Neuronal stem cell (in vitro differentiated cells): ENCODE data around the gene ZBTB7C.

Source experiments
- DNase-seq: peaks from one replicate; pipeline ENCODE4 v3.0.0-alpha.2; 2013; ENCODE audit warnings: low spot score
- H2AFZ ChIP-seq: one replicate; pipeline ENCODE4 v1.6.1; 2013; ENCODE audit warnings: mild to moderate bottlenecking, low read length, inconsistent platforms
- H2AK5ac ChIP-seq: 2 replicates; pipeline ENCODE4 v1.6.1; 2013; ENCODE audit warnings: low read depth, mild to moderate bottlenecking, inconsistent platforms, low read length, moderate library complexity, mixed read lengths
- H2BK120ac ChIP-seq: 2 replicates; pipeline ENCODE4 v1.6.1; 2013; ENCODE audit warnings: low read depth, mild to moderate bottlenecking, inconsistent platforms, low read length, moderate library complexity, mixed read lengths
- H2BK12ac ChIP-seq: one replicate; pipeline ENCODE4 v1.6.1; 2013; ENCODE audit warnings: low read length, inconsistent platforms
- H2BK15ac ChIP-seq: 2 replicates; pipeline ENCODE4 v1.6.1; 2013; ENCODE audit warnings: mild to moderate bottlenecking, low read length, inconsistent platforms, mixed read lengths
- H2BK5ac ChIP-seq: one replicate; pipeline ENCODE4 v1.6.1; 2013; ENCODE audit warnings: inconsistent platforms, mild to moderate bottlenecking, low read length, moderate library complexity
- H3K14ac ChIP-seq: one replicate; pipeline ENCODE4 v1.6.1; 2013; ENCODE audit warnings: low read length, inconsistent platforms
- H3K18ac ChIP-seq: 2 replicates; pipeline ENCODE4 v1.6.1; 2013; ENCODE audit warnings: low read length, inconsistent platforms
- H3K23ac ChIP-seq: 2 replicates; pipeline ENCODE4 v1.6.1; 2013; ENCODE audit warnings: low read depth, mild to moderate bottlenecking, mixed read lengths, low read length, inconsistent platforms; ENCODE audit not compliant: poor library complexity
- H3K27ac ChIP-seq: replicated peaks from 3 replicates; pipeline ENCODE4 v1.5.1; 2013; ENCODE audit warnings: low read length, inconsistent platforms
- H3K27me3 ChIP-seq, 3 experiments: 2 replicates each; pipeline ENCODE4 v1.6.1; 2013; ENCODE audit warnings: low read length in 3 of 3, mild to moderate bottlenecking in 2 of 3, inconsistent platforms in 1 of 3, low read depth in 1 of 3, mixed read lengths in 1 of 3, moderate library complexity in 1 of 3; ENCODE audit not compliant: control insufficient read depth in 3 of 3, insufficient read depth in 3 of 3
- H3K36me3 ChIP-seq, 2 donors: replicated peaks in 1 of 2; 2 replicates each; pipeline ENCODE4 v1.6.1; 2013; ENCODE audit warnings: low read length in 2 of 2; ENCODE audit not compliant: control insufficient read depth in 2 of 2, insufficient read depth in 2 of 2
- H3K4ac ChIP-seq: 2 replicates; pipeline ENCODE4 v1.6.1; 2013; ENCODE audit warnings: inconsistent platforms, mild to moderate bottlenecking, low read length, moderate library complexity
- H3K4me1 ChIP-seq, 2 donors: 1 replicate in 1 of 2; 2 replicates in 1 of 2; pipeline ENCODE4 v1.6.1; 2013; ENCODE audit warnings: low read length in 2 of 2, low read depth in 1 of 2; ENCODE audit not compliant: control insufficient read depth in 2 of 2, insufficient read depth in 1 of 2
- H3K4me2 ChIP-seq: one replicate; pipeline ENCODE4 v1.6.1; 2013; ENCODE audit warnings: mild to moderate bottlenecking, low read length, inconsistent platforms; ENCODE audit not compliant: insufficient read depth, poor library complexity, severe bottlenecking
- H3K4me3 ChIP-seq, 2 donors: 2 replicates each; pipeline ENCODE4 v1.5.1; 2013; ENCODE audit warnings: low read length in 2 of 2, mild to moderate bottlenecking in 2 of 2, inconsistent platforms in 1 of 2, moderate library complexity in 1 of 2
- H3K79me1 ChIP-seq: one replicate; pipeline ENCODE4 v1.6.1; 2013; ENCODE audit warnings: low read depth, mild to moderate bottlenecking, inconsistent platforms, low read length, moderate library complexity
- H3K9ac ChIP-seq: one replicate; pipeline ENCODE4 v1.6.1; 2013; ENCODE audit warnings: mild to moderate bottlenecking, low read depth, low read length, inconsistent platforms; ENCODE audit not compliant: poor library complexity
- H3K9me3 ChIP-seq, 2 donors: replicated peaks in 1 of 2; 2 replicates each; pipeline versions ENCODE3 to v1.6.1; 2013; ENCODE audit warnings: low read length in 2 of 2, mild to moderate bottlenecking in 2 of 2, inconsistent platforms in 1 of 2, low read depth in 1 of 2, mixed read lengths in 1 of 2, moderate library complexity in 1 of 2; ENCODE audit not compliant: control insufficient read depth in 2 of 2, insufficient read depth in 1 of 2
- H4K8ac ChIP-seq: one replicate; pipeline ENCODE4 v1.6.1; 2013; ENCODE audit warnings: low read depth, mild to moderate bottlenecking, inconsistent platforms, low read length, moderate library complexity
- H4K91ac ChIP-seq: one replicate; pipeline ENCODE4 v1.6.1; 2013; ENCODE audit warnings: low read length, low read depth, mild to moderate bottlenecking, inconsistent platforms; ENCODE audit not compliant: poor library complexity
- WGBS, 2 donors: extraction: QIAGEN DNeasy Blood & Tissue Kit; methylation state at CpG; one replicate each; pipeline ENCODE4 v1.1.7; 2013; ENCODE audit warnings: missing lambda C conversion rate in 2 of 2, mixed read lengths in 1 of 2; ENCODE audit not compliant: insufficient read length in 2 of 2, insufficient replicate concordance in 1 of 2; ENCODE audit errors: extremely low coverage in 2 of 2; 5-methylcytosine and 5-hydroxymethylcytosine counted together

ZBTB7C gene

GRCh38 chr18:48359626-48360025, 49.6 kb downstream of the ZBTB7C start:
- H3K36me3 ChIP-seq = no peaks in the 10 kb centered on the region
- no peak for DNase-seq
- no peak overlapping the region for H2AK5ac ChIP-seq
- H4K8ac ChIP-seq = no peak overlapping the region
- no peak overlapping the region for H3K18ac ChIP-seq
- no peak overlapping the region for H4K91ac ChIP-seq
- H3K79me1 ChIP-seq = no peaks in the 10 kb centered on the region
- H2BK5ac ChIP-seq = no peak overlapping the region
- no CpG with 5 or more reads among the region's 3 CpGs for WGBS, 2 donors
- no peak overlapping the region for H2BK12ac ChIP-seq
- peaks cover 0 to 3% of the 10 kb centered on the region in 2 donors for H3K9me3 ChIP-seq
- no peak overlapping the region for H3K4ac ChIP-seq
- H3K14ac ChIP-seq = no peak overlapping the region
- peaks cover 0 to 11% of the 10 kb centered on the region in 2 donors for H3K4me1 ChIP-seq
- H3K4me2 ChIP-seq = no peak overlapping the region
- no peak overlapping the region for H3K23ac ChIP-seq
- H3K9ac ChIP-seq = no peak overlapping the region
- H3K4me3 ChIP-seq = no peak overlapping the region
- H3K27me3 ChIP-seq = no peaks in the 10 kb centered on the region
- no peak overlapping the region for H3K27ac ChIP-seq
- no peak overlapping the region for H2AFZ ChIP-seq
- H2BK15ac ChIP-seq = no peak overlapping the region
- H2BK120ac ChIP-seq = no peak overlapping the region

- Histone ChIP-seq H4K91ac (no peak overlapping the region), H3K36me3 (no peaks in the 10 kb centered on the region), H3K9ac (no peak overlapping the region), H2BK15ac (no peak overlapping the region), H3K23ac (no peak overlapping the region), H2BK12ac (no peak overlapping the region), H3K4me3 (no peak overlapping the region), H4K8ac (no peak overlapping the region), H3K9me3 (peaks cover 0 to 2% of the 10 kb centered on the region in 2 donors), H3K18ac (no peak overlapping the region), H2BK5ac (no peak overlapping the region), H3K14ac (no peak overlapping the region), H3K4me1 (peaks cover 0 to 11% of the 10 kb centered on the region in 2 donors), H3K27ac (no peak overlapping the region), H2AK5ac (no peak overlapping the region), H3K4ac (no peak overlapping the region), H2BK120ac (no peak overlapping the region), H3K4me2 (no peak overlapping the region), H2AFZ (no peak overlapping the region), H3K27me3 (no peaks in the 10 kb centered on the region), H3K79me1 (no peaks in the 10 kb centered on the region)
- DNase-seq = no peak
- no CpG with 5 or more reads among the region's 3 CpGs for WGBS, 2 donors
Observed at GRCh38 chr18:48358868-48359267, 50.3 kb downstream of the ZBTB7C start.

- H4K91ac ChIP-seq = no peak overlapping the region
- no peak for DNase-seq
- no peak overlapping the region for H2AFZ ChIP-seq
- H2BK5ac ChIP-seq = no peak overlapping the region
- no peaks in the 10 kb centered on the region for H3K36me3 ChIP-seq
- no peak overlapping the region for H2BK120ac ChIP-seq
- H3K79me1 ChIP-seq = no peaks in the 10 kb centered on the region
- peaks cover 0 to 2% of the 10 kb centered on the region in 2 donors for H3K9me3 ChIP-seq
- WGBS, 2 donors = no CpG with 5 or more reads among the region's 11 CpGs
- H2BK15ac ChIP-seq = no peak overlapping the region
- H3K4me3 ChIP-seq = no peak overlapping the region
- H2AK5ac ChIP-seq = no peak overlapping the region
- no peak overlapping the region for H3K4me2 ChIP-seq
- no peak overlapping the region for H2BK12ac ChIP-seq
- no peak overlapping the region for H3K9ac ChIP-seq
- H3K27ac ChIP-seq = no peak overlapping the region
- no peak overlapping the region for H3K23ac ChIP-seq
- peaks cover 0 to 7% of the 10 kb centered on the region in 2 donors for H3K4me1 ChIP-seq
- H4K8ac ChIP-seq = no peak overlapping the region
- H3K27me3 ChIP-seq = no peaks in the 10 kb centered on the region
- H3K4ac ChIP-seq = no peak overlapping the region
- H3K14ac ChIP-seq = no peak overlapping the region
- H3K18ac ChIP-seq = no peak overlapping the region
Observed at GRCh38 chr18:48356909-48357631, 52.1 kb downstream of the ZBTB7C start.

DNA sequence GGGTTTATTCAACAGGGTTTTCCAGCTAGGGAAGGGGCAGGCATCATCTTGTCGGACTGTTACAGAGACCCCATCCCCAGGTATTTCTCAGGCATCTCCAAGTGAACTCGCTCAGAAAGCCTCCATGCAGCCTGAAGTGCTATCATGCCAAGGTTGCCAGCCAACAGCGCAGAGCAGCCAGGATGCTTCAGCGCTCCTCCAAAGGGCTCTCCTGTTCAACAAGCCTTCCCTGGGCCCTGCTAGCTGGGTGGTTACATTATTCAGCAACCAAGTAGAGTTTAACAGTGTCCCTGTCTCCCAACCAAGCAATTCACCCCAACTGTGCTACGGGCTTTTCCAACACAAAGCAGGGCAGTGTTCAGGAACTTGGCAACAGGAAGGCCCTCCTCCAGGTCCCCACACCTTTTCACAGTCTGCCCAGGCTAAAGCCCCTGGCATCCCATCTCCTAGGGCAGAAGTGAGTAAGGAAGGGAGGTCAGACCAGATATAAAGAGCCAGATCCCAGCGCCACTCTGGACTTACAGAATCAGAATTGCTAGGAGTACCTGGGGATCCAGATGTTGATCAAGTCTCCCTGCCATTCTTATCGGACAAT, 52.9 kb downstream of the ZBTB7C start:
- H3K23ac ChIP-seq = no peak overlapping the region
- peaks cover 0 to 7% of the 10 kb centered on the region in 2 donors for H3K4me1 ChIP-seq
- H4K91ac ChIP-seq = no peak overlapping the region
- H2AFZ ChIP-seq = no peak overlapping the region
- no peaks in the 10 kb centered on the region for H3K27me3 ChIP-seq
- no peak overlapping the region for H2BK5ac ChIP-seq
- H3K18ac ChIP-seq = no peak overlapping the region
- no peak overlapping the region for H3K9ac ChIP-seq
- no peaks in the 10 kb centered on the region for H3K36me3 ChIP-seq
- H3K4me3 ChIP-seq = no peak overlapping the region
- no peak overlapping the region for H4K8ac ChIP-seq
- no peak overlapping the region for H2BK12ac ChIP-seq
- H3K79me1 ChIP-seq = no peaks in the 10 kb centered on the region
- H3K14ac ChIP-seq = no peak overlapping the region
- no CpG with 5 or more reads among the region's 7 CpGs for WGBS, 2 donors
- no peak overlapping the region for H2BK15ac ChIP-seq
- H2AK5ac ChIP-seq = no peak overlapping the region
- no peak overlapping the region for H3K4me2 ChIP-seq
- H3K9me3 ChIP-seq = no peaks in the 10 kb centered on the region
- no peak overlapping the region for H3K4ac ChIP-seq
- no peak overlapping the region for H3K27ac ChIP-seq
- no peak for DNase-seq
- no peak overlapping the region for H2BK120ac ChIP-seq
